ENCODE data around the gene C19orf25.
"Not testable (repeated sequence)": the region's sequence is repeated elsewhere in the genome, so short reads cannot be mapped to it uniquely, and the experiment has no call there.

DNA sequence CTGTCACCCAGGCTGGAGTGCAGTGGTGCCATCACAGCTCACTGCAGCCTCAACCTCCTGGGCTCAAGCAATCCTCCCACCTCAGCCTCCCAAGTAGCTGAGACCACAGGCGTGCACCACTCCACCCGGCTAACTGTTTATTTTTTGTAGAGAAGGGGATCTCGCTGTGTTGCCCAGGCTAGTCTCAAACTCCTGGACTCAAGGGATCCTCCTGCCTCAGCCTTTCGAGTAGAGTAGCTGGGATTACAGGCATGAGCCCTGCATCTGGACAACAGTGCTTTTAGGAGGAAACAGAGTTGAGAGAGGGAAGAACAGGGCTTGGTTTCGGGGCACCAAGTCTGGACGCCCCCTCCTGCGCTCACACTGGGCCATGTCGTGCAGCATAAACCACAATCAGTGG is 40.8 kb upstream of the C19orf25 start:
- TF ChIP-seq, protein P1, sequence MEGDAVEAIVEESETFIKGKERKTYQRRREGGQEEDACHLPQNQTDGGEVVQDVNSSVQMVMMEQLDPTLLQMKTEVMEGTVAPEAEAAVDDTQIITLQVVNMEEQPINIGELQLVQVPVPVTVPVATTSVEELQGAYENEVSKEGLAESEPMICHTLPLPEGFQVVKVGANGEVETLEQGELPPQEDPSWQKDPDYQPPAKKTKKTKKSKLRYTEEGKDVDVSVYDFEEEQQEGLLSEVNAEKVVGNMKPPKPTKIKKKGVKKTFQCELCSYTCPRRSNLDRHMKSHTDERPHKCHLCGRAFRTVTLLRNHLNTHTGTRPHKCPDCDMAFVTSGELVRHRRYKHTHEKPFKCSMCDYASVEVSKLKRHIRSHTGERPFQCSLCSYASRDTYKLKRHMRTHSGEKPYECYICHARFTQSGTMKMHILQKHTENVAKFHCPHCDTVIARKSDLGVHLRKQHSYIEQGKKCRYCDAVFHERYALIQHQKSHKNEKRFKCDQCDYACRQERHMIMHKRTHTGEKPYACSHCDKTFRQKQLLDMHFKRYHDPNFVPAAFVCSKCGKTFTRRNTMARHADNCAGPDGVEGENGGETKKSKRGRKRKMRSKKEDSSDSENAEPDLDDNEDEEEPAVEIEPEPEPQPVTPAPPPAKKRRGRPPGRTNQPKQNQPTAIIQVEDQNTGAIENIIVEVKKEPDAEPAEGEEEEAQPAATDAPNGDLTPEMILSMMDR (IDR thresholded peaks at IDR 0.05), result not testable (repeated sequence)
- TF ChIP-seq EZH2 (IDR thresholded peaks at IDR 0.05; ENCODE audit: borderline replicate concordance, insufficient read depth, low read depth, low read length, poor library complexity, severe bottlenecking), result not testable (repeated sequence)

All from B cell (primary cell).